Astrocyte (in vitro differentiated cells and primary cell): ENCODE data around the gene PLEKHM2. TPM values are rescaled to one million over a fixed set of nuclear protein-coding genes. Genes with fewer than 3 reads are reported as not detected.

Experiments used
- DNase-seq: peaks from one replicate; pipeline ENCODE4 v3.0.0-alpha.2; 2010; ENCODE audit warnings: low read depth
- FAIRE-seq: peaks from 2 replicates; lab custom pipeline; 2011; peaks lifted over from hg19 to GRCh38; lab: Jason Lieb, UNC
- H2AFZ ChIP-seq: 2 replicates; pipeline ENCODE4 v1.6.0; 2012; ENCODE audit warnings: low read depth, low read length, inconsistent platforms
- H3K27ac ChIP-seq: 2 replicates; pipeline ENCODE4 v1.5.1; 2011; ENCODE audit warnings: low read depth, low read length, inconsistent platforms
- H3K27me3 ChIP-seq: 2 replicates; pipeline ENCODE4 v1.6.0; 2011; ENCODE audit warnings: low read length, inconsistent platforms; ENCODE audit not compliant: insufficient read depth
- H3K36me3 ChIP-seq: 2 replicates; pipeline ENCODE4 v1.5.1; 2011; ENCODE audit warnings: low read length, inconsistent platforms; ENCODE audit not compliant: insufficient read depth
- H3K4me1 ChIP-seq: 2 replicates; pipeline ENCODE4 v1.5.1; 2011; ENCODE audit warnings: low read length, inconsistent platforms; ENCODE audit not compliant: insufficient read depth
- H3K4me2 ChIP-seq: 2 replicates; pipeline ENCODE4 v1.6.0; 2012; ENCODE audit warnings: low read length, inconsistent platforms
- H3K4me3 ChIP-seq: 2 replicates; pipeline ENCODE4 v1.5.1; 2011; ENCODE audit warnings: low read depth, mild to moderate bottlenecking, low read length, inconsistent platforms; ENCODE audit not compliant: insufficient read depth
- H3K79me2 ChIP-seq: 2 replicates; pipeline ENCODE4 v1.6.0; 2012; ENCODE audit warnings: mild to moderate bottlenecking, low read length, inconsistent platforms; ENCODE audit not compliant: insufficient read depth
- H3K9ac ChIP-seq: 2 replicates; pipeline ENCODE4 v1.6.0; 2012; ENCODE audit warnings: mild to moderate bottlenecking, low read length, inconsistent platforms
- H3K9me3 ChIP-seq: 2 replicates; pipeline ENCODE4 v1.5.1; 2012; ENCODE audit warnings: low read depth, mild to moderate bottlenecking, low read length, inconsistent platforms; ENCODE audit not compliant: insufficient read depth
- H4K20me1 ChIP-seq: 2 replicates; pipeline ENCODE4 v1.6.0; 2012; ENCODE audit warnings: low read length, inconsistent platforms; ENCODE audit not compliant: insufficient read depth
- H3K27ac Mint-ChIP-seq: one replicate; pipeline ENCODE4 v1.8.0; 2021; ENCODE audit warnings: mild to moderate bottlenecking, mixed read lengths; ENCODE audit not compliant: unreplicated experiment
- H3K27me3 Mint-ChIP-seq: one replicate; pipeline ENCODE4 v1.8.0; 2021; ENCODE audit warnings: low read depth, mixed read lengths; ENCODE audit not compliant: unreplicated experiment
- H3K36me3 Mint-ChIP-seq: one replicate; pipeline ENCODE4 v1.8.0; 2021; ENCODE audit warnings: low read depth, mixed read lengths; ENCODE audit not compliant: unreplicated experiment
- H3K4me1 Mint-ChIP-seq: one replicate; pipeline ENCODE4 v1.8.0; 2021; ENCODE audit warnings: low read depth, mixed read lengths; ENCODE audit not compliant: unreplicated experiment
- H3K4me3 Mint-ChIP-seq: one replicate; pipeline ENCODE4 v1.8.0; 2021; ENCODE audit warnings: mild to moderate bottlenecking, moderate library complexity, mixed read lengths; ENCODE audit not compliant: unreplicated experiment
- H3K9me3 Mint-ChIP-seq: one replicate; pipeline ENCODE4 v1.8.0; 2021; ENCODE audit warnings: mild to moderate bottlenecking, mixed read lengths; ENCODE audit not compliant: unreplicated experiment
- EZH2 ChIP-seq: IDR thresholded peaks from 2 replicates; pipeline ENCODE4 v1.6.1; 2012; ENCODE audit warnings: mild to moderate bottlenecking, low read length, inconsistent platforms; ENCODE audit not compliant: insufficient read depth
- total RNA-seq: library from RNA; stranded (reverse); gene quantifications from 2 replicates; pipeline ENCODE4 v1.2.1, GENCODE V29; 2021
- TF ChIP-seq, protein P1 (sequence below): IDR thresholded peaks from 2 replicates; pipeline ENCODE4 v1.5.1; 2011; ENCODE audit warnings: low read depth, mild to moderate bottlenecking, inconsistent platforms, low read length, moderate library complexity; ENCODE audit not compliant: insufficient read depth

The PLEKHM2 gene
- total RNA-seq, 1 donor from 2014 or later = 48.3 TPM

GRCh38 chr1:15720861-15721260, 36.7 kb downstream of the PLEKHM2 start:
- H3K27me3 ChIP-seq = no peaks in the 10 kb centered on the region
- H3K9me3 ChIP-seq = no peaks in the 10 kb centered on the region
- H3K79me2 ChIP-seq = peaks cover 6% of the 10 kb centered on the region
- no peak for TF ChIP-seq EZH2
- TF ChIP-seq, protein P1, sequence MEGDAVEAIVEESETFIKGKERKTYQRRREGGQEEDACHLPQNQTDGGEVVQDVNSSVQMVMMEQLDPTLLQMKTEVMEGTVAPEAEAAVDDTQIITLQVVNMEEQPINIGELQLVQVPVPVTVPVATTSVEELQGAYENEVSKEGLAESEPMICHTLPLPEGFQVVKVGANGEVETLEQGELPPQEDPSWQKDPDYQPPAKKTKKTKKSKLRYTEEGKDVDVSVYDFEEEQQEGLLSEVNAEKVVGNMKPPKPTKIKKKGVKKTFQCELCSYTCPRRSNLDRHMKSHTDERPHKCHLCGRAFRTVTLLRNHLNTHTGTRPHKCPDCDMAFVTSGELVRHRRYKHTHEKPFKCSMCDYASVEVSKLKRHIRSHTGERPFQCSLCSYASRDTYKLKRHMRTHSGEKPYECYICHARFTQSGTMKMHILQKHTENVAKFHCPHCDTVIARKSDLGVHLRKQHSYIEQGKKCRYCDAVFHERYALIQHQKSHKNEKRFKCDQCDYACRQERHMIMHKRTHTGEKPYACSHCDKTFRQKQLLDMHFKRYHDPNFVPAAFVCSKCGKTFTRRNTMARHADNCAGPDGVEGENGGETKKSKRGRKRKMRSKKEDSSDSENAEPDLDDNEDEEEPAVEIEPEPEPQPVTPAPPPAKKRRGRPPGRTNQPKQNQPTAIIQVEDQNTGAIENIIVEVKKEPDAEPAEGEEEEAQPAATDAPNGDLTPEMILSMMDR = no peak
- Mint-ChIP-seq H3K9me3 (no peaks in the 10 kb centered on the region), H3K4me3 (no peak overlapping the region), H3K36me3 (peaks cover 18% of the 10 kb centered on the region), H3K27me3 (no peaks in the 10 kb centered on the region), H3K4me1 (no peaks in the 10 kb centered on the region), H3K27ac (no peak overlapping the region)
- no peak overlapping the region for H3K4me3 ChIP-seq
- H3K4me1 ChIP-seq = no peaks in the 10 kb centered on the region
- no peak for DNase-seq
- H3K9ac ChIP-seq = no peak overlapping the region
- no peak for FAIRE-seq
- H3K36me3 ChIP-seq = peaks cover 17% of the 10 kb centered on the region
- H3K27ac ChIP-seq = no peak overlapping the region
- peaks cover 15% of the 10 kb centered on the region for H4K20me1 ChIP-seq
- H2AFZ ChIP-seq = no peak overlapping the region
- no peak overlapping the region for H3K4me2 ChIP-seq

DNA sequence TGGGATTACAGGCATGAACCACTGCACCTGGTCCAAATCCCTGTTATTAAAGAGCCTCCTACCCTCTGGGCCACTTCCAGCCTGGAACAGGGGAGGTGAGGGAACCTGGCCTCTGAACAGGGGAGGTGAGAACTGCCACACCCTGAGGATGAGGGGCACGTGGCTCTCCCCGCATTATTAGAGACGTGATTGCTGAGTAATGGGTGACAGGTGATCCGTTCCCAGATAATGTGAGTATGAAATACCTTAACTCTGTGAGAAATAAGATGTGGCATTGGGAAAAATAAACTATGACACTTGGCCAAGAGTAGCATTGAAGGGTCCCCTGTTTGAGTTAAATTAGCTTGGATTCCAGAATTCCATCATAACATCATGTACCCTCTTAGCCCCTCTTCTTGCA, 38.3 kb downstream of the PLEKHM2 start:
- FAIRE-seq = no peak
- peaks cover 12% of the 10 kb centered on the region for H3K36me3 ChIP-seq
- H4K20me1 ChIP-seq = peaks cover 8% of the 10 kb centered on the region
- no peak overlapping the region for H3K9ac ChIP-seq
- H3K4me1 ChIP-seq = no peaks in the 10 kb centered on the region
- H3K4me3 ChIP-seq = no peak overlapping the region
- no peaks in the 10 kb centered on the region for H3K79me2 ChIP-seq
- no peak for DNase-seq
- no peak overlapping the region for H3K4me3 Mint-ChIP-seq
- H3K9me3 ChIP-seq = no peaks in the 10 kb centered on the region
- H3K27ac ChIP-seq = no peak overlapping the region
- H2AFZ ChIP-seq = no peak overlapping the region
- no peaks in the 10 kb centered on the region for H3K27me3 ChIP-seq
- peaks cover 18% of the 10 kb centered on the region for H3K36me3 Mint-ChIP-seq
- no peaks in the 10 kb centered on the region for H3K27me3 Mint-ChIP-seq
- peaks cover 1% of the 10 kb centered on the region for H3K4me1 Mint-ChIP-seq
- no peak for TF ChIP-seq EZH2
- TF ChIP-seq, protein P1 = no peak
- H3K4me2 ChIP-seq = no peak overlapping the region
- no peaks in the 10 kb centered on the region for H3K9me3 Mint-ChIP-seq
- no peak overlapping the region for H3K27ac Mint-ChIP-seq

DNA sequence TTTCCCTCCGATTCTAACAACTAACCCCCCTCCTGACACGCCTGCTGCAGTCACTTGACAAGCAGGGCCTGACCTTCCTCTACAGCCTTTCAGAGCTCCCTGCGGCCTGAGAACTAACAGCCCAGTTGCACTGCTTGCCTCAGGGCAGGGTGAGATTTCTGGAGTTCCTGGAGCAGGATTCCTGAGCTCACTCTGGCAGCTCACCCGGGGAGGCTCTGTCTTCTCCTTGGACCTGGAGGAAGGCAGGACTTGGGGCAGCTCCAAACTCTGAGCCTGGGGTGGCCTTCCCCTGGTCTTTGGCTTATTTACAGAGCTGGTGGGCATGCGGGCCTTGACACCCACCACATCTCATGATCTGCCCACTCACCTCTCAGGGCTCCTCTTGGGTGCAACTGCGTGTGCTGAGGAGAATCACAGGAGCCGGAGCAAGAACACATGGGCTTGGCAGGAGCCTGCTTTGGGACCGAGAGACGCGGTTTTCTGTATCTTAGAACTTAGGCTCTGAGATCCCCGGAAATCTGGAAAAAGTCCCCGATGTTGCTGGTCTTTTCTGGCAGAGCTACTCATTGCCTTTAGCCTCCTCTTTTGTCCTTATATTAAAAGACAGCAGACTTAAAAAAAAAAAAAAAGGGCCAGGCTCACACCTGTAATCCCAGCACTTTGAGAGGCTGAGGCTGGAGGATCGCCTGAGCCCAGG, 38.9 kb downstream of the PLEKHM2 start:
- H3K36me3 Mint-ChIP-seq = peaks cover 22% of the 10 kb centered on the region
- H2AFZ ChIP-seq = no peak overlapping the region
- TF ChIP-seq EZH2 = no peak
- TF ChIP-seq, protein P1 = no peak
- no peak overlapping the region for H3K4me3 ChIP-seq
- no peak overlapping the region for H3K4me3 Mint-ChIP-seq
- peaks cover 8% of the 10 kb centered on the region for H3K36me3 ChIP-seq
- H3K9me3 ChIP-seq = no peaks in the 10 kb centered on the region
- no peak overlapping the region for H3K9ac ChIP-seq
- no peaks in the 10 kb centered on the region for H3K27me3 ChIP-seq
- no peaks in the 10 kb centered on the region for H3K9me3 Mint-ChIP-seq
- DNase-seq (no peak), FAIRE-seq (no peak)
- peaks cover 8% of the 10 kb centered on the region for H4K20me1 ChIP-seq
- H3K79me2 ChIP-seq = no peaks in the 10 kb centered on the region
- no peaks in the 10 kb centered on the region for H3K27me3 Mint-ChIP-seq
- H3K4me1 Mint-ChIP-seq = peaks cover 1% of the 10 kb centered on the region
- no peak overlapping the region for H3K27ac ChIP-seq
- no peak overlapping the region for H3K4me2 ChIP-seq
- H3K4me1 ChIP-seq = no peaks in the 10 kb centered on the region
- no peak overlapping the region for H3K27ac Mint-ChIP-seq
